Forelimb muscle (tissue), 1 donor: ENCODE data around the gene RTN4RL1. TPM values are rescaled to one million over a fixed set of nuclear protein-coding genes. Genes with fewer than 3 reads are reported as not detected.

Experiments
- DNase-seq: peaks from one replicate; pipeline ENCODE4 v3.0.0-alpha.2; 2013; ENCODE audit warnings: low read depth
- polyA plus RNA-seq: library from polyadenylated mRNA; unstranded; fragments of 120-200 nt; gene quantifications from one replicate; pipeline ENCODE4 v1.2.1, GENCODE V29; 2013; ENCODE audit not compliant: insufficient read length

Gene RTN4RL1
- polyA plus RNA-seq, 1 donor = 1.5 TPM

- DNase-seq = no peak
Observed at GRCh38 chr17:1977583-1978395, 47.3 kb downstream of the RTN4RL1 start.

GRCh38 chr17:1976683-1977064 is 48.5 kb downstream of the RTN4RL1 start:
- no peak for DNase-seq

- no peak for DNase-seq
Observed at GRCh38 chr17:1976000-1976682, 49.0 kb downstream of the RTN4RL1 start.

- no peak for DNase-seq
Observed at GRCh38 chr17:1975573-1975972, 49.6 kb downstream of the RTN4RL1 start.

GRCh38 chr17:1972487-1973160 is 52.5 kb downstream of the RTN4RL1 start:
- no peak for DNase-seq

- DNase-seq = no peak
Observed at GRCh38 chr17:1970843-1971384, 54.2 kb downstream of the RTN4RL1 start.

GRCh38 chr17:1969712-1970111 is 55.4 kb downstream of the RTN4RL1 start:
- no peak for DNase-seq

GRCh38 chr17:1967213-1967612 is 57.9 kb downstream of the RTN4RL1 start:
- no peak for DNase-seq

GRCh38 chr17:1966274-1967086 is 58.7 kb downstream of the RTN4RL1 start:
- DNase-seq = no peak

GRCh38 chr17:1965556-1966273 is 59.4 kb downstream of the RTN4RL1 start:
- no peak for DNase-seq

GRCh38 chr17:1963250-1963649 is 61.9 kb downstream of the RTN4RL1 start:
- DNase-seq = no peak

GRCh38 chr17:1961189-1961588 is 63.9 kb downstream of the RTN4RL1 start:
- no peak for DNase-seq

- DNase-seq = no peak
Observed at GRCh38 chr17:1960545-1960912, 64.6 kb downstream of the RTN4RL1 start.

- no peak for DNase-seq
Observed at GRCh38 chr17:1959871-1960544, 65.1 kb downstream of the RTN4RL1 start.

- no peak for DNase-seq
Observed at GRCh38 chr17:1958134-1958881, 66.8 kb downstream of the RTN4RL1 start.

GRCh38 chr17:1957037-1957436 is 68.1 kb downstream of the RTN4RL1 start:
- DNase-seq = no peak

- DNase-seq = no peak
Observed at GRCh38 chr17:1956134-1956533, 69.0 kb downstream of the RTN4RL1 start.

GRCh38 chr17:1953831-1954230 is 71.3 kb downstream of the RTN4RL1 start:
- DNase-seq = no peak

- no peak for DNase-seq
Observed at GRCh38 chr17:1951920-1952319, 73.2 kb downstream of the RTN4RL1 start.

- no peak for DNase-seq
Observed at GRCh38 chr17:1949754-1950153, 75.4 kb downstream of the RTN4RL1 start.
